Measurements from ENCODE around the gene HDAC9.

HDAC9 gene

GRCh38 chr7:18792871-18793595, 297.5 kb downstream of the HDAC9 start:
- no peak for DNase-seq (ENCODE audit: low read depth)

- DNase-seq (ENCODE audit: low read depth): no peak
Measured at GRCh38 chr7:18796216-18796615, 300.7 kb downstream of the HDAC9 start.

GRCh38 chr7:18798088-18798906, 302.7 kb downstream of the HDAC9 start:
- DNase-seq (ENCODE audit: low read depth): no peak

- DNase-seq (ENCODE audit: low read depth): no peak
Measured at GRCh38 chr7:18799899-18800298, 304.4 kb downstream of the HDAC9 start.

GRCh38 chr7:18803923-18804322, 308.4 kb downstream of the HDAC9 start:
- DNase-seq (ENCODE audit: low read depth): no peak

- DNase-seq (ENCODE audit: low read depth): no peak
Measured at GRCh38 chr7:18806177-18806576, 310.6 kb downstream of the HDAC9 start.

- no peak for DNase-seq (ENCODE audit: low read depth)
Measured at GRCh38 chr7:18808026-18808425, 312.5 kb downstream of the HDAC9 start.

GRCh38 chr7:18815261-18815960, 319.9 kb downstream of the HDAC9 start:
- DNase-seq (ENCODE audit: low read depth): no peak

GRCh38 chr7:18820981-18821380, 325.4 kb downstream of the HDAC9 start:
- no peak for DNase-seq (ENCODE audit: low read depth)

GRCh38 chr7:18821554-18821953, 326.0 kb downstream of the HDAC9 start:
- DNase-seq (ENCODE audit: low read depth): no peak

- DNase-seq (ENCODE audit: low read depth): no peak
Measured at GRCh38 chr7:18824157-18824556, 328.6 kb downstream of the HDAC9 start.

GRCh38 chr7:18828260-18828993, 332.9 kb downstream of the HDAC9 start:
- no peak for DNase-seq (ENCODE audit: low read depth)

- no peak for DNase-seq (ENCODE audit: low read depth)
Measured at GRCh38 chr7:18828994-18829857, 333.7 kb downstream of the HDAC9 start.

- no peak for DNase-seq (ENCODE audit: low read depth)
Measured at GRCh38 chr7:18829858-18830285, 334.3 kb downstream of the HDAC9 start.

GRCh38 chr7:18831419-18831818, 335.9 kb downstream of the HDAC9 start:
- no peak for DNase-seq (ENCODE audit: low read depth)

- DNase-seq (ENCODE audit: low read depth): no peak
Measured at GRCh38 chr7:18831943-18832342, 336.4 kb downstream of the HDAC9 start.

GRCh38 chr7:18834577-18834976, 339.0 kb downstream of the HDAC9 start:
- no peak for DNase-seq (ENCODE audit: low read depth)

- DNase-seq (ENCODE audit: low read depth): no peak
Measured at GRCh38 chr7:18835001-18835690, 339.6 kb downstream of the HDAC9 start.

- DNase-seq (ENCODE audit: low read depth): no peak
Measured at GRCh38 chr7:18843979-18844378, 348.4 kb downstream of the HDAC9 start.

GRCh38 chr7:18844735-18845134, 349.2 kb downstream of the HDAC9 start:
- no peak for DNase-seq (ENCODE audit: low read depth)

Data from stimulated activated CD8-positive, alpha-beta memory T cell treated with anti-CD3 and anti-CD28 coated beads, Interleukin-7, amount 100 ng/mL, for 24 hours (primary cell).